Ovary (tissue), 9 donors: ENCODE measurements around the gene UQCRC1. TPM values are rescaled to one million over a fixed set of nuclear protein-coding genes. Genes with fewer than 3 reads are reported as not detected.

Experiments
- DNase-seq, 5 donors: peaks; one replicate each; pipeline ENCODE4 v3.0.0-alpha.2; 2019 to 2020
- H3K27ac ChIP-seq, 2 donors: fragments of 200-600 bp; one replicate each; pipeline versions ENCODE4 v1.5.1 to v1.8.0; 2019 to 2022
- H3K27me3 ChIP-seq: fragments of 200-600 bp; one replicate; pipeline ENCODE4 v1.8.0; 2022
- H3K36me3 ChIP-seq: fragments of 200-600 bp; sonication (generic); one replicate; pipeline ENCODE4 v1.5.1; 2019
- H3K4me1 ChIP-seq: one replicate; pipeline ENCODE4 v1.8.1; 2013; ENCODE audit warnings: mild to moderate bottlenecking, moderate library complexity; ENCODE audit not compliant: insufficient read depth
- H3K4me3 ChIP-seq: fragments of 200-600 bp; sonication (generic); one replicate; pipeline ENCODE4 v1.5.1; 2017
- H3K9me3 ChIP-seq, 2 donors: fragments of 200-600 bp in 1 of 2; sonication (generic) in 1 of 2; one replicate each; pipeline versions ENCODE4 v1.5.1 to v1.8.1; 2013 to 2019; ENCODE audit warnings: mild to moderate bottlenecking in 1 of 2, moderate library complexity in 1 of 2
- EP300 ChIP-seq: sonication (generic); formaldehyde crosslinking; IDR thresholded peaks from one replicate; pipeline ENCODE4 v1.6.1; 2017; ENCODE audit warnings: antibody characterized with exemption
- POLR2A ChIP-seq: fragments of 450-650 bp; IDR thresholded peaks from one replicate; pipeline ENCODE4 v1.6.1; 2017; ENCODE audit warnings: antibody characterized with exemption, mild to moderate bottlenecking, moderate library complexity
- WGBS, 3 donors: extraction: QIAGEN DNeasy Blood & Tissue Kit in 1 of 3; methylation state at CpG; one replicate each; pipeline versions ENCODE4 v1.1.5 to v1.1.7; 2013 to 2017; 5-methylcytosine and 5-hydroxymethylcytosine counted together
- intact Hi-C, 4 donors: fragments of 100-400 bp; cut with DNase I; formaldehyde crosslinking; loops; one replicate each; pipeline versions ENCODE4 v1.11.0 to v1.15.1; 2022 to 2023
- polyA plus RNA-seq, 2 donors: library from polyadenylated mRNA; stranded (reverse); fragments of 200-250 nt in 1 of 2; fragments of 350-450 nt in 1 of 2; fragmentation: Illumina TruSeq in 1 of 2; extraction: RNeasy Lipid Tissue Mini Kit (QIAGEN cat#74804) in 1 of 2; gene quantifications; one replicate each; pipeline ENCODE4 v1.2.3, GENCODE V29; 2013 to 2014
- total RNA-seq, 7 donors: library from RNA; depleted of rRNA in 2 of 7; stranded (reverse); fragments of >200 nt in 2 of 7; fragmentation: NEBNext Ultra II Directional in 3 of 7; extraction: Animal tissue kit (Norgen Biotek cat#: 25700) in 3 of 7; gene quantifications; one replicate each; pipeline versions ENCODE4 v1.1.0 to v1.2.4, GENCODE V29; 2016 to 2023
- TF ChIP-seq, protein P1 (sequence below), 3 donors: fragments of 450-650 bp in 2 of 3; fragments of 200-600 bp in 1 of 3; IDR thresholded peaks; one replicate each; pipeline versions ENCODE4 v1.5.1 to v1.8.0; 2016 to 2022; ENCODE audit warnings: antibody characterized with exemption in 3 of 3, mild to moderate bottlenecking in 1 of 3
- donor health status: DM: no; HTN: no; CAD: no; lungs with moderate emphysema.
- donor health status: DM: no; HTN: no; CAD: no.
- donor health status: Bipolar disorder and iron deficiency.
- donor health status: DM: yes; HTN: yes; CAD: no.
- donor health status: DM: no; HTN: no; CAD: no.
- donor health status: DM: yes; HTN: yes; CAD: no.

The UQCRC1 gene
- total and polyA plus RNA-seq, 9 donors, result 102 to 153 (median 118) TPM

DNA sequence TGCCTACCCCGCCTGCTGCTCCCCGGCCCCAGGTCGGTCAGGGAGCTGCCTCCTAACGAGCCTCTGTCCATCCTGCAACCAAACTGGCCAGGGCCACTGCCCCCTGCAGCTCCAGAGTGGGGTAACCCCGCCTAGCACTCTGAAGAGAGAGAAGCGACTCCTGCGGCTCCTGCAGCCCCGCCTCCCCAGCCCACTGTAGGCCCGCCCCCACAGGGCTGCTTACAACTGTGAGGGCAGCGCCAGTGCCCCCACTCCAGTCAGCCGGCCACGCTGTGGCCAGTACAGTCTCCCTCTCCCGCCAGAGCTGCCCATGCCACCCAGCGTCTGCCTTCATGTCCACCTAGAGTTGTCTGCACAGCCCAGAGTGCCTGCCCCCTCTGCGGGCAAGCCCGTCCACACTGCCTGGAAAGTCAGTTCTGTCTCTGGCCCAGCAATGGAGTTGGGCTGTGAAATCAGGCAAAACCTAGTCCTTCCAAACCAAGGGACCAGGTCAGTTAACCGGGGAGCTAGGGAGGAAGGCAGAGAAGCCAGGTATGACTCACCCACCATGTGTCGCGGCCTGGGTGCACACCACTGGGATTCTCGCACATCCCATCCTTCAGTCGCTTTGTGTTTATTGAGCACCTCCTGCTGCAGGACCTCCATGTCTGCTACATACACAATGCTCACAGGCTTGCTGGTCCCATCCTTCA lies 48.3 kb downstream of the UQCRC1 start:
- TF ChIP-seq, protein P1, sequence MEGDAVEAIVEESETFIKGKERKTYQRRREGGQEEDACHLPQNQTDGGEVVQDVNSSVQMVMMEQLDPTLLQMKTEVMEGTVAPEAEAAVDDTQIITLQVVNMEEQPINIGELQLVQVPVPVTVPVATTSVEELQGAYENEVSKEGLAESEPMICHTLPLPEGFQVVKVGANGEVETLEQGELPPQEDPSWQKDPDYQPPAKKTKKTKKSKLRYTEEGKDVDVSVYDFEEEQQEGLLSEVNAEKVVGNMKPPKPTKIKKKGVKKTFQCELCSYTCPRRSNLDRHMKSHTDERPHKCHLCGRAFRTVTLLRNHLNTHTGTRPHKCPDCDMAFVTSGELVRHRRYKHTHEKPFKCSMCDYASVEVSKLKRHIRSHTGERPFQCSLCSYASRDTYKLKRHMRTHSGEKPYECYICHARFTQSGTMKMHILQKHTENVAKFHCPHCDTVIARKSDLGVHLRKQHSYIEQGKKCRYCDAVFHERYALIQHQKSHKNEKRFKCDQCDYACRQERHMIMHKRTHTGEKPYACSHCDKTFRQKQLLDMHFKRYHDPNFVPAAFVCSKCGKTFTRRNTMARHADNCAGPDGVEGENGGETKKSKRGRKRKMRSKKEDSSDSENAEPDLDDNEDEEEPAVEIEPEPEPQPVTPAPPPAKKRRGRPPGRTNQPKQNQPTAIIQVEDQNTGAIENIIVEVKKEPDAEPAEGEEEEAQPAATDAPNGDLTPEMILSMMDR (IDR thresholded peaks at IDR 0.05), result peak in 1 of 3 donors; percentile 5
- no peak for TF ChIP-seq EP300
- Histone ChIP-seq H3K9me3 (no peaks in the 10 kb centered on the region), H3K4me1 (peaks cover 9% of the 10 kb centered on the region), H3K27ac (peak overlapping the region; percentile 18 to 35), H3K36me3 (no peaks in the 10 kb centered on the region), H3K4me3 (peak overlapping the region; percentile 11), H3K27me3 (no peaks in the 10 kb centered on the region)
- WGBS, 3 donors, result 26 to 34% (median 33%) methylated on average over 17 to 21 of the region's 21 CpGs
- intact Hi-C loops, result no loop called here
- DNase-seq, result peak; percentile 69 to 81 (median 77)

DNA sequence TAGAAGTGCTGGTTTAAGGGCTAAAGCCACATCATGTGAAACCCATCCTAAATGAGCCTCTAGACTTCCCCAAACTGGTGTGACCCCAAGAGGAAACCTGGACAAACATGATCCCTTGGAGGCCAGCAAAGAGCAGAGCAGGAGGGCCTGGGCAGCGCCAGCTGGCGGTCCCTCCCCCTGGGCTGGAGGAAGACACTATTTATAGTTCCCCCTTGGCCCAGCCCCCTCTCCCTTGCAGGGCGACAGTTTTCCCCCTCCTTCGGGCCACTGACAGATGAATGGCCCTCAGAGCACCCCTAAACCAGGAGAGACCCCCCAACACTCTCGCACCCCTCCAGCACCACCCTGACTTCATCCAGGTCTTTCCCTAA lies 48.8 kb downstream of the UQCRC1 start:
- TF ChIP-seq POLR2A (no peak), EP300 (no peak)
- TF ChIP-seq, protein P1 (IDR thresholded peaks at IDR 0.05), result no peak
- peaks cover 10% of the 10 kb centered on the region for H3K4me1 ChIP-seq
- intact Hi-C loops, result no loop called here
- H3K27ac ChIP-seq, result peak overlapping the region in 1 of 2 donors; percentile 18
- DNase-seq, result peak in 2 of 5 donors; percentile 48 to 51
- no peaks in the 10 kb centered on the region for H3K36me3 ChIP-seq
- 3 to 8% (median 5%) methylated on average over 4 to 5 of the region's 5 CpGs for WGBS, 3 donors
- H3K9me3 ChIP-seq, result no peaks in the 10 kb centered on the region
- H3K27me3 ChIP-seq, result no peaks in the 10 kb centered on the region
- peak overlapping the region; percentile 11 for H3K4me3 ChIP-seq

DNA sequence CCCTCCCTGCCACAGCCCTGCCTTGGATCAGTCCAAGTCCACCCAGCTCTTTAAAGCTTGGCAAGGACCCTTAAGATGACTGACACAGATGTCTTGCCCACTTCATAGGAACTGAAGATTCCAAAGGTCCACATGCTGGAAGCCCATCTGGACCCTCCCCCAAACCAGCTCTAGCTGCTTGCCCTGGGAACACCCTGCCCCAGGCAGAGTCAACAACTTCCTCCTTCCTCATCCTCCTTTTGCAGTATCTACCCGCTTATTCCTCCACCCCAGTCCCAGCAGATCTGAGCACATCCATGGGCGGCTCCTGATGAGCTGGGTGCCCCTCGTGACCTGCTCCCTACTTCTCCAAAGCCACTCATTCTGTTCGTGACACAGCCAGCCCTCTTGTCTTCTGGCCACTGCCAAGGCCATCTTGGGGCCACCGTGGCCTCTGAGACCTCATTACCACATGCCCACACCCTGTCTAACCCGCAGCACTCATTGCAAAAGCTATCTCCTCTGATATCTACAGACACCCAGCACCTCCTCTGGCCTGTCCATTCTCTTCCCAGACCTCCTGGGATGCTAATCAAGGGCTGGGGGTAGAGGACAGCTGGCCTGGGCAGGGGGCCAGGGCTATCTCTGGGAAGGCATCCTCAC lies 50.8 kb downstream of the UQCRC1 start:
- H3K36me3 ChIP-seq, result no peaks in the 10 kb centered on the region
- peak overlapping the region in 1 of 2 donors; percentile 37 for H3K27ac ChIP-seq
- TF ChIP-seq, protein P1 (IDR thresholded peaks at IDR 0.05), result no peak
- no peak for TF ChIP-seq POLR2A
- TF ChIP-seq EP300, result no peak
- peaks cover 10% of the 10 kb centered on the region for H3K4me1 ChIP-seq
- no peak overlapping the region for H3K4me3 ChIP-seq
- DNase-seq, result no peak
- intact Hi-C loops, result loop anchor here in 2 of 4 donors (5.0 to 10.0 kb wide), 3 partner anchors 49 to 284 kb away; partner anchors contain the start of gene UQCRC1 (in 1 of the 2)
- no peaks in the 10 kb centered on the region for H3K9me3 ChIP-seq
- H3K27me3 ChIP-seq, result no peaks in the 10 kb centered on the region
- WGBS, 3 donors, result 75 to 81% (median 81%) methylated on average over 6 of the region's 6 CpGs

DNA sequence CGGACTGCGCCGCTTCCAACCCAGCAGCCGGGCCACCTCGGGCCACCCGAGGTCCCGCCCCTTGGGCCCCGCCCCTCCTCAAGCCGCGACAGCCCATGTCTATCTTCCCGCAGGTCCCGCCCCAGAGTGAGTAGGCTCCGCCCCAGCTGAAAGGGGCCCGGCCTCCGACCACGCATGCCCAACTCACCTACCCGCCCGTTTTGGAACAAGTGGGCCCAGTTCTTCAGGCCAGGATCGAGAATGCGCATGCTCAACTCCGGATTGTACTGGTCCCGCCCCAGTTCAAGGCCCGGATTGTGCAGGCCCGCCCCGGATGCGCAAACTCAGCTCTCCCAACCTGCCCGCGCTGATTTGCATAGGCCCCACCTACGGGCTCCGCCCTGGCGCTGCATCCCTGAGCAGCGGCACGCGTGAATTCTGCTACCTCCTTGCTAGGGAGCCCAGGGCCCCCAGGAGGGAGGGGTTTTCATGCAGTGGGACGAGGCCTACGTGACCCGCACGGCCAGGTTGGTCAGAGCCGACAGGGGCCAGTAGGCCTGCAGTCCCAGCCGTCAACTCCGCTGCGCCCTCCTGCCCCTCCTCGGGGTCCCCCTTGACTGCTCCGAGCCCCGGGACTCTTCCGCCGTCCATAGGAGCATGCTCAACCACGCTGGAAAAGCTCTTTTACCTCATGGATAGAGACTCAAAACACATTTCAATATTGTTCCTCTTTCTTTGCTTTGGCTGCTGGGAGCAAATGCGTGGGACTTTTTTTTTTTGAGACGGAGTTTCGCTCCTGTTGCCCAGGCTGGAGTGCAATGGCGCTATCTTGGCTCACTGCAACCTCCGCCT lies 52.4 kb downstream of the UQCRC1 start, which contains the start of gene PFKFB4:
Gene PFKFB4 (minus strand): TSS at position 8 of the 831 bp plus-strand sequence. CDS start 26 bp downstream, outside the sequence.
- Histone ChIP-seq H3K4me1 (peaks cover 10% of the 10 kb centered on the region), H3K4me3 (peak within 1 kb of the TSS; percentile 56)
- intact Hi-C loops, result loop anchor here in 2 of 4 donors (5.0 to 10.0 kb wide), 3 partner anchors 50 to 282 kb away; partner anchors contain the start of gene UQCRC1 (in 1 of the 2)

More for the DNA sequence above, 52.4 kb downstream of the UQCRC1 start, which contains the start of gene PFKFB4:
- Histone ChIP-seq H3K9me3 (no peaks in the 10 kb centered on the region), H3K36me3 (no peaks in the 10 kb centered on the region), H3K27me3 (no peaks in the 10 kb centered on the region), H3K27ac (no peak within 1 kb of the TSS)
- 1 to 2% (median 1%) methylated on average over 38 to 53 of the region's 53 CpGs for WGBS, 3 donors
- peak; percentile 98 to 99 (median 99) for DNase-seq
- TF ChIP-seq EP300 (no peak), POLR2A (no peak)
- TF ChIP-seq, protein P1 (IDR thresholded peaks at IDR 0.05), result peak in 2 of 3 donors; percentile 14 to 24
